IMR-90 (cell line): ENCODE data around the gene NPPC. TPM values are rescaled to one million over a fixed set of nuclear protein-coding genes. Genes with fewer than 3 reads are reported as not detected.

Experiments used
- ATAC-seq: fragments of 200-7000 bp; cut with Tn5 transposase; 2 replicates; pipeline ENCODE4 v1.9.1; 2020; ENCODE audit warnings: low read depth, mild to moderate bottlenecking, moderate library complexity
- BruUV-seq: library from RNA; stranded (reverse); fragments of 400-500 nt; replicated peaks from 2 replicates; lab custom pipeline; 2021; lab: Mats Ljungman, UMichigan
- CTCF ChIA-PET: fragments of 300-600 bp; formaldehyde crosslinking; extraction: SDS; loops from one replicate; lab custom pipeline; 2021; ENCODE audit warnings: antibody characterized with exemption; lab: Yijun Ruan, JAX
- POLR2A ChIA-PET: fragments of 300-600 bp; sonication (Branson Sonifier 250); formaldehyde crosslinking; loops from one replicate; lab custom pipeline; 2022; ENCODE audit warnings: antibody characterized with exemption; ENCODE audit not compliant: unreplicated experiment; lab: Charles Lee
- DNase-seq: peaks from one replicate; pipeline ENCODE4 v3.0.0; 2013
- H2AFZ ChIP-seq: replicated peaks from 2 replicates; pipeline ENCODE3; 2013; ENCODE audit warnings: low read length, mild to moderate bottlenecking; ENCODE audit not compliant: poor library complexity
- H2AK5ac ChIP-seq: 2 replicates; pipeline ENCODE4 v1.6.1; 2013; ENCODE audit warnings: low read depth, low read length, inconsistent platforms
- H2AK9ac ChIP-seq: replicated peaks from 2 replicates; pipeline ENCODE3; 2013; ENCODE audit warnings: mild to moderate bottlenecking, low read depth, low read length, moderate library complexity; ENCODE audit not compliant: poor library complexity
- H2BK120ac ChIP-seq: 2 replicates; pipeline ENCODE4 v1.6.1; 2013; ENCODE audit warnings: low read depth, low read length, inconsistent platforms
- H2BK15ac ChIP-seq: 3 replicates; pipeline ENCODE4 v1.6.1; 2013; ENCODE audit warnings: low read depth, low read length, inconsistent platforms
- H2BK20ac ChIP-seq: 2 replicates; pipeline ENCODE4 v1.6.1; 2013; ENCODE audit warnings: low read depth, mild to moderate bottlenecking, inconsistent platforms, low read length, moderate library complexity
- H2BK5ac ChIP-seq: 2 replicates; pipeline ENCODE4 v1.6.1; 2013; ENCODE audit warnings: mild to moderate bottlenecking, low read depth, low read length, inconsistent platforms; ENCODE audit not compliant: poor library complexity, severe bottlenecking
- H3K14ac ChIP-seq: replicated peaks from 2 replicates; pipeline ENCODE4 v1.6.1; 2013; ENCODE audit warnings: low read depth, low read length, inconsistent platforms
- H3K18ac ChIP-seq: 2 replicates; pipeline ENCODE4 v1.6.1; 2013; ENCODE audit warnings: low read depth, low read length, control low read depth
- H3K23ac ChIP-seq: 2 replicates; pipeline ENCODE4 v1.6.1; 2013; ENCODE audit warnings: low read depth, low read length, inconsistent platforms
- H3K27ac ChIP-seq: 2 replicates; pipeline ENCODE4 v1.5.1; 2013; ENCODE audit warnings: mild to moderate bottlenecking, control low read depth, low read length; ENCODE audit not compliant: insufficient read depth
- H3K27me3 ChIP-seq: 2 replicates; pipeline ENCODE4 v1.6.1; 2013; ENCODE audit warnings: low read length; ENCODE audit not compliant: control insufficient read depth, insufficient read depth
- H3K36me3 ChIP-seq: 2 replicates; pipeline ENCODE4 v1.6.1; 2013; ENCODE audit warnings: low read length, mixed read lengths; ENCODE audit not compliant: control insufficient read depth, insufficient read depth
- H3K4ac ChIP-seq: 2 replicates; pipeline ENCODE4 v1.6.1; 2013; ENCODE audit warnings: low read depth, low read length, inconsistent platforms
- H3K4me1 ChIP-seq: 2 replicates; pipeline ENCODE4 v1.6.1; 2013; ENCODE audit warnings: low read length, mixed read lengths; ENCODE audit not compliant: control insufficient read depth, insufficient read depth
- H3K4me2 ChIP-seq: 2 replicates; pipeline ENCODE4 v1.6.1; 2013; ENCODE audit warnings: low read depth, mild to moderate bottlenecking, control low read depth, low read length, moderate library complexity
- H3K4me3 ChIP-seq: 2 replicates; pipeline ENCODE4 v1.5.1; 2013; ENCODE audit warnings: low read depth, mild to moderate bottlenecking, control low read depth, low read length, moderate library complexity; ENCODE audit not compliant: insufficient read depth
- H3K56ac ChIP-seq: 2 replicates; pipeline ENCODE4 v1.6.1; 2013; ENCODE audit warnings: low read length, inconsistent platforms; ENCODE audit not compliant: insufficient read depth; ENCODE audit errors: extremely low read depth
- H3K79me1 ChIP-seq, 2 experiments: 2 replicates each; pipeline ENCODE4 v1.6.1; 2013; ENCODE audit warnings: low read length in 2 of 2, inconsistent platforms in 1 of 2, low read depth in 1 of 2
- H3K9ac ChIP-seq: 2 replicates; pipeline ENCODE4 v1.6.1; 2013; ENCODE audit warnings: low read depth, low read length, control low read depth
- H3K9me1 ChIP-seq: 2 replicates; pipeline ENCODE4 v1.6.1; 2013; ENCODE audit warnings: low read length, inconsistent platforms; ENCODE audit not compliant: insufficient read depth
- H3K9me3 ChIP-seq: 2 replicates; pipeline ENCODE4 v1.6.1; 2013; ENCODE audit warnings: low read length; ENCODE audit not compliant: control insufficient read depth, insufficient read depth
- H4K20me1 ChIP-seq: 2 replicates; pipeline ENCODE4 v1.6.1; 2013; ENCODE audit warnings: low read length, inconsistent platforms; ENCODE audit not compliant: insufficient read depth
- H4K5ac ChIP-seq: 2 replicates; pipeline ENCODE4 v1.6.1; 2013; ENCODE audit warnings: mild to moderate bottlenecking, low read depth, low read length, control low read depth
- H4K8ac ChIP-seq, 2 experiments: 2 replicates each; pipeline ENCODE4 v1.6.1; 2013; ENCODE audit warnings: low read depth in 2 of 2, low read length in 2 of 2, control low read depth in 1 of 2, inconsistent platforms in 1 of 2
- H4K91ac ChIP-seq: 2 replicates; pipeline ENCODE4 v1.6.1; 2013; ENCODE audit warnings: low read depth, low read length, inconsistent platforms; ENCODE audit not compliant: insufficient read depth
- BHLHE40 ChIP-seq: fragments of 150-350 bp; IDR thresholded peaks from 2 replicates; pipeline ENCODE4 v1.6.1; 2016; ENCODE audit warnings: mild to moderate bottlenecking, low read depth, low read length
- CEBPB ChIP-seq: IDR thresholded peaks from 2 replicates; pipeline ENCODE4 v1.6.1; 2012; ENCODE audit warnings: low read depth, low read length, improper control_type of control experiment
- CHD1 ChIP-seq: IDR thresholded peaks from 2 replicates; pipeline ENCODE4 v1.6.1; 2012; ENCODE audit warnings: low read depth, low read length, improper control_type of control experiment
- ELK1 ChIP-seq: fragments of 150-350 bp; IDR thresholded peaks from 2 replicates; pipeline ENCODE4 v1.6.1; 2016; ENCODE audit warnings: low read depth, mild to moderate bottlenecking, low read length, moderate library complexity, borderline replicate concordance
- FOS ChIP-seq: fragments of 150-350 bp; IDR thresholded peaks from 2 replicates; pipeline ENCODE4 v1.6.1; 2016; ENCODE audit warnings: low read depth, low read length
- MAFK ChIP-seq: IDR thresholded peaks from 2 replicates; pipeline ENCODE4 v1.6.1; 2012; ENCODE audit warnings: low read depth, low read length, improper control_type of control experiment
- MAZ ChIP-seq: IDR thresholded peaks from 2 replicates; pipeline ENCODE4 v1.6.1; 2012; ENCODE audit warnings: low read depth, mild to moderate bottlenecking, low read length, improper control_type of control experiment, moderate library complexity, borderline replicate concordance
- MXI1 ChIP-seq: IDR thresholded peaks from 2 replicates; pipeline ENCODE4 v1.6.1; 2012; ENCODE audit warnings: low read depth, mild to moderate bottlenecking, low read length, moderate library complexity, borderline replicate concordance
- NFE2L2 ChIP-seq: fragments of 150-350 bp; IDR thresholded peaks from 2 replicates; pipeline ENCODE4 v1.6.1; 2016; ENCODE audit warnings: low read depth, mild to moderate bottlenecking, low read length
- POLR2A ChIP-seq: IDR thresholded peaks from 2 replicates; pipeline ENCODE4 v1.6.1; 2012; ENCODE audit warnings: mild to moderate bottlenecking, low read depth, low read length
- RAD21 ChIP-seq: IDR thresholded peaks from 2 replicates; pipeline ENCODE4 v1.6.1; 2012; ENCODE audit warnings: low read length, improper control_type of control experiment
- RCOR1 ChIP-seq: IDR thresholded peaks from 2 replicates; pipeline ENCODE4 v1.6.1; 2012; ENCODE audit warnings: mild to moderate bottlenecking, low read length, improper control_type of control experiment; ENCODE audit not compliant: insufficient replicate concordance
- RFX5 ChIP-seq: IDR thresholded peaks from 2 replicates; pipeline ENCODE4 v1.8.0; 2012; ENCODE audit warnings: low read depth, mild to moderate bottlenecking, low read length, moderate library complexity
- USF2 ChIP-seq: fragments of 150-350 bp; IDR thresholded peaks from 2 replicates; pipeline ENCODE4 v1.6.1; 2017; ENCODE audit warnings: mild to moderate bottlenecking, antibody characterized with exemption, low read length, low read depth
- WGBS, 2 experiments: methylation state at CpG; one replicate each; pipeline versions ENCODE4 v1.1.5 to v1.1.7; 2013; ENCODE audit warnings: missing lambda C conversion rate in 2 of 2; ENCODE audit not compliant: insufficient read length in 1 of 2; ENCODE audit errors: extremely low coverage in 2 of 2; 5-methylcytosine and 5-hydroxymethylcytosine counted together
- dilution Hi-C: fragments of 300-500 bp; cut with HindIII; formaldehyde crosslinking; loops from one replicate; pipeline ENCODE4 v1.14.3; 2018; ENCODE audit warnings: low sequenced_read_pairs; ENCODE audit not compliant: unreplicated experiment
- in situ Hi-C: fragments of 300-500 bp; cut with MboI; formaldehyde crosslinking; loops from 3 replicates; pipeline ENCODE4 v1.14.3; 2019; ENCODE audit warnings: low sequenced_read_pairs, inconsistent platforms, mixed read lengths
- intact Hi-C: fragments of 100-400 bp; cut with micrococcal nuclease; formaldehyde crosslinking; loops from 2 replicates; pipeline ENCODE4 v1.10.0; 2022
- polyA plus RNA-seq, 3 experiments: library from polyadenylated mRNA; depleted of rRNA; stranded (reverse); fragments of >200 nt; gene quantifications; 2 replicates each; pipeline ENCODE4 v1.2.3, GENCODE V29; 2012; ENCODE audit warnings: low replicate concordance in 1 of 3
- total RNA-seq: library from RNA; depleted of rRNA; stranded (reverse); fragments of >200 nt; gene quantifications from 2 replicates; pipeline ENCODE4 v1.2.3, GENCODE V29; 2012
- TF ChIP-seq, protein P1 (sequence below): conservative IDR thresholded peaks from 2 replicates; pipeline ENCODE4 v1.5.1; 2012; ENCODE audit warnings: mild to moderate bottlenecking, low read depth, low read length, improper control_type of control experiment

Gene NPPC
- total and polyA plus RNA-seq, 2 of the 4 experiments (the other 2 are of a cell fraction): 0.22 to 0.36 TPM

- no peak overlapping the region for H3K23ac ChIP-seq
- H3K14ac ChIP-seq: no peak overlapping the region
- no peak overlapping the region for H2BK20ac ChIP-seq
- no peak overlapping the region for H4K91ac ChIP-seq
- dilution Hi-C loops (no loop called here), intact Hi-C loops (no loop called here), in situ Hi-C loops (no loop called here)
- H3K4me2 ChIP-seq: no peak overlapping the region
- no peaks in the 10 kb centered on the region for H3K9me3 ChIP-seq
- no peak overlapping the region for H2AK5ac ChIP-seq
- no peak overlapping the region for H2BK120ac ChIP-seq
- no peaks in the 10 kb centered on the region for H3K36me3 ChIP-seq
- no peak overlapping the region for H2BK5ac ChIP-seq
- no TSS peak for BruUV-seq
- ChIA-PET CTCF (no interaction called here), POLR2A (no interaction called here)
- no peaks in the 10 kb centered on the region for H3K4me1 ChIP-seq
- no peak overlapping the region for H3K4me3 ChIP-seq
- H2AFZ ChIP-seq: no peak overlapping the region
- no peak overlapping the region for H3K4ac ChIP-seq
- H4K20me1 ChIP-seq: no peaks in the 10 kb centered on the region
- no peak overlapping the region for H2BK15ac ChIP-seq
- H3K56ac ChIP-seq: no peak overlapping the region
- no peaks in the 10 kb centered on the region for H3K79me1 ChIP-seq
- H4K5ac ChIP-seq: no peak overlapping the region
- no peaks in the 10 kb centered on the region for H3K9me1 ChIP-seq
- H4K8ac ChIP-seq: no peak overlapping the region
- H2AK9ac ChIP-seq: no peak overlapping the region
- WGBS, 2 experiments: 73% methylated on average over 6 of the region's 15 CpGs; no CpG with 5 or more reads in 1 of the 2 experiments
- no peak for ATAC-seq
- H3K27ac ChIP-seq: no peak overlapping the region
- no peak overlapping the region for H3K9ac ChIP-seq
- H3K27me3 ChIP-seq: peaks cover 11% of the 10 kb centered on the region
- DNase-seq: peak; percentile 28
- no peak overlapping the region for H3K18ac ChIP-seq
- TF ChIP-seq MXI1 (no peak), CEBPB (no peak), BHLHE40 (no peak), RFX5 (no peak), RAD21 (no peak), RCOR1 (no peak), ELK1 (no peak), POLR2A (no peak), MAZ (no peak), USF2 (no peak), CHD1 (no peak), FOS (no peak), MAFK (no peak), NFE2L2 (no peak)
- TF ChIP-seq, protein P1, sequence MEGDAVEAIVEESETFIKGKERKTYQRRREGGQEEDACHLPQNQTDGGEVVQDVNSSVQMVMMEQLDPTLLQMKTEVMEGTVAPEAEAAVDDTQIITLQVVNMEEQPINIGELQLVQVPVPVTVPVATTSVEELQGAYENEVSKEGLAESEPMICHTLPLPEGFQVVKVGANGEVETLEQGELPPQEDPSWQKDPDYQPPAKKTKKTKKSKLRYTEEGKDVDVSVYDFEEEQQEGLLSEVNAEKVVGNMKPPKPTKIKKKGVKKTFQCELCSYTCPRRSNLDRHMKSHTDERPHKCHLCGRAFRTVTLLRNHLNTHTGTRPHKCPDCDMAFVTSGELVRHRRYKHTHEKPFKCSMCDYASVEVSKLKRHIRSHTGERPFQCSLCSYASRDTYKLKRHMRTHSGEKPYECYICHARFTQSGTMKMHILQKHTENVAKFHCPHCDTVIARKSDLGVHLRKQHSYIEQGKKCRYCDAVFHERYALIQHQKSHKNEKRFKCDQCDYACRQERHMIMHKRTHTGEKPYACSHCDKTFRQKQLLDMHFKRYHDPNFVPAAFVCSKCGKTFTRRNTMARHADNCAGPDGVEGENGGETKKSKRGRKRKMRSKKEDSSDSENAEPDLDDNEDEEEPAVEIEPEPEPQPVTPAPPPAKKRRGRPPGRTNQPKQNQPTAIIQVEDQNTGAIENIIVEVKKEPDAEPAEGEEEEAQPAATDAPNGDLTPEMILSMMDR: no peak
These were observed 48.4 kb downstream of the NPPC start for GRCh38 chr2:231877533-231878456.
